Suprapubic skin (tissue), 4 donors: ENCODE results near the gene KCP. TPM values are rescaled to one million over a fixed set of nuclear protein-coding genes. Genes with fewer than 3 reads are reported as not detected.

ENCODE experiments used
- DNase-seq, 2 donors: peaks; one replicate each; pipeline ENCODE4 v3.0.0-alpha.2; 2019; ENCODE audit warnings: low spot score in 2 of 2
- H3K27ac ChIP-seq: fragments of 200-600 bp; sonication (generic); one replicate; pipeline ENCODE4 v1.5.1; 2019
- H3K27me3 ChIP-seq: fragments of 200-600 bp; sonication (generic); one replicate; pipeline ENCODE4 v1.5.1; 2019
- H3K36me3 ChIP-seq: fragments of 200-600 bp; sonication (generic); one replicate; pipeline ENCODE4 v1.5.1; 2019
- H3K4me1 ChIP-seq: fragments of 200-600 bp; sonication (generic); one replicate; pipeline ENCODE4 v1.5.1; 2019
- H3K4me3 ChIP-seq: fragments of 200-600 bp; sonication (generic); one replicate; pipeline ENCODE4 v1.5.1; 2019; ENCODE audit warnings: mild to moderate bottlenecking
- H3K9me3 ChIP-seq: fragments of 200-600 bp; sonication (generic); one replicate; pipeline ENCODE4 v1.5.1; 2019
- EP300 ChIP-seq: sonication (generic); formaldehyde crosslinking; IDR thresholded peaks from one replicate; pipeline ENCODE4 v1.6.1; 2017; ENCODE audit warnings: antibody characterized with exemption
- POLR2A ChIP-seq, 2 donors: fragments of 450-650 bp; IDR thresholded peaks; one replicate each; pipeline ENCODE4 v1.6.1; 2017; ENCODE audit warnings: antibody characterized with exemption in 2 of 2, mild to moderate bottlenecking in 2 of 2, moderate library complexity in 2 of 2
- POLR2AphosphoS5 ChIP-seq, 3 donors: sonication (generic); formaldehyde crosslinking; IDR thresholded peaks; one replicate each; pipeline ENCODE4 v1.6.1; 2017; ENCODE audit warnings: antibody characterized with exemption in 3 of 3
- WGBS: methylation state at CpG from one replicate; pipeline ENCODE4 v1.1.5; 2018; 5-methylcytosine and 5-hydroxymethylcytosine counted together
- total RNA-seq, 4 donors: library from RNA; depleted of rRNA; stranded (reverse); fragments of >200 nt; gene quantifications; one replicate each; pipeline ENCODE4 v1.1.0, GENCODE V29; 2016
- TF ChIP-seq, protein P1 (sequence below), 2 donors: fragments of 200-600 bp in 1 of 2; fragments of 450-650 bp in 1 of 2; sonication (generic) in 1 of 2; IDR thresholded peaks; one replicate each; pipeline ENCODE4 v1.5.1; 2016 to 2019; ENCODE audit warnings: antibody characterized with exemption in 2 of 2, mild to moderate bottlenecking in 1 of 2, moderate library complexity in 1 of 2

KCP gene
- total RNA-seq, 4 donors from 2014 or later, result 0.17 to 0.57 (median 0.36) TPM

DNA sequence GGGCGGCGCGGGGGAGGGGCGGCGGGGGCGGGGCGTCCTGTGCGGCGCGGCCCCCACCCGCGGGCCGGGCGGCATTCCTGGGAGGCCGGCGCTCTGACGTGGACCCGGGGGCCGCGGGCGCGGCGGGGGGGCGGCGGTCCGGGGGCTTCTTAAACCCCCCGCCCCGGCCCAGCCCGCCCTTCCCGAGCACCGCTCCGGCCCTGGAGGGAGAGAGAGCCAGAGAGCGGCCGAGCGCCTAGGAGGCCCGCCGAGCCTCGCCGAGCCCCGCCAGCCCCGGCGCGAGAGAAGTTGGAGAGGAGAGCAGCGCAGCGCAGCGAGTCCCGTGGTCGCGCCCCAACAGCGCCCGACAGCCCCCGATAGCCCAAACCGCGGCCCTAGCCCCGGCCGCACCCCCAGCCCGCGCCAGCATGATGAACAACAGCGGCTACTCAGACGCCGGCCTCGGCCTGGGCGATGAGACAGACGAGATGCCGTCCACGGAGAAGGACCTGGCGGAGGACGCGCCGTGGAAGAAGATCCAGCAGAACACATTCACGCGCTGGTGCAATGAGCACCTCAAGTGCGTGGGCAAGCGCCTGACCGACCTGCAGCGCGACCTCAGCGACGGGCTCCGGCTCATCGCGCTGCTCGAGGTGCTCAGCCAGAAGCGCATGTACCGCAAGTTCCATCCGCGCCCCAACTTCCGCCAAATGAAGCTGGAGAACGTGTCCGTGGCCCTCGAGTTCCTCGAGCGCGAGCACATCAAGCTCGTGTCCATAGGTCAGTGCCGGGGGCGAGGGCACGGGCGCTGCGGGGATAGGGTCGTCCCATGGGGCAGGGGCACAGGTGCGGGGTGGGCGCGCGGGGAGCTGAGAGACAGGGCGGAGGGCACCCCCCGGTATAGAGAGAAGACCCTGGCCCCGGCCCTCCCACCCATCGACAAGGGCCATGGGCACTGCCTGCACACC is 80.0 kb downstream of the KCP start, which contains the start of gene FLNC:
Gene FLNC (plus strand): TSS at position 176 of the 947 bp plus-strand sequence. CDS start 232 bp downstream, at position 408.
- Histone ChIP-seq H3K27me3 (peaks cover 20% of the 10 kb centered on the region), H3K4me3 (peak within 1 kb of the TSS; percentile 50), H3K27ac (peak within 1 kb of the TSS; percentile 55), H3K9me3 (no peaks in the 10 kb centered on the region), H3K36me3 (no peaks in the 10 kb centered on the region), H3K4me1 (peaks cover 48% of the 10 kb centered on the region)
- TF ChIP-seq POLR2A (IDR thresholded peaks at IDR 0.05) (no peak), EP300 (no peak), POLR2AphosphoS5 (IDR thresholded peaks at IDR 0.05) (no peak)
- TF ChIP-seq, protein P1, sequence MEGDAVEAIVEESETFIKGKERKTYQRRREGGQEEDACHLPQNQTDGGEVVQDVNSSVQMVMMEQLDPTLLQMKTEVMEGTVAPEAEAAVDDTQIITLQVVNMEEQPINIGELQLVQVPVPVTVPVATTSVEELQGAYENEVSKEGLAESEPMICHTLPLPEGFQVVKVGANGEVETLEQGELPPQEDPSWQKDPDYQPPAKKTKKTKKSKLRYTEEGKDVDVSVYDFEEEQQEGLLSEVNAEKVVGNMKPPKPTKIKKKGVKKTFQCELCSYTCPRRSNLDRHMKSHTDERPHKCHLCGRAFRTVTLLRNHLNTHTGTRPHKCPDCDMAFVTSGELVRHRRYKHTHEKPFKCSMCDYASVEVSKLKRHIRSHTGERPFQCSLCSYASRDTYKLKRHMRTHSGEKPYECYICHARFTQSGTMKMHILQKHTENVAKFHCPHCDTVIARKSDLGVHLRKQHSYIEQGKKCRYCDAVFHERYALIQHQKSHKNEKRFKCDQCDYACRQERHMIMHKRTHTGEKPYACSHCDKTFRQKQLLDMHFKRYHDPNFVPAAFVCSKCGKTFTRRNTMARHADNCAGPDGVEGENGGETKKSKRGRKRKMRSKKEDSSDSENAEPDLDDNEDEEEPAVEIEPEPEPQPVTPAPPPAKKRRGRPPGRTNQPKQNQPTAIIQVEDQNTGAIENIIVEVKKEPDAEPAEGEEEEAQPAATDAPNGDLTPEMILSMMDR (IDR thresholded peaks at IDR 0.05), result no peak
- WGBS, result 0% methylated on average over 12 of the region's 109 CpGs
- DNase-seq, result peak in 1 of 2 donors; percentile 77

DNA sequence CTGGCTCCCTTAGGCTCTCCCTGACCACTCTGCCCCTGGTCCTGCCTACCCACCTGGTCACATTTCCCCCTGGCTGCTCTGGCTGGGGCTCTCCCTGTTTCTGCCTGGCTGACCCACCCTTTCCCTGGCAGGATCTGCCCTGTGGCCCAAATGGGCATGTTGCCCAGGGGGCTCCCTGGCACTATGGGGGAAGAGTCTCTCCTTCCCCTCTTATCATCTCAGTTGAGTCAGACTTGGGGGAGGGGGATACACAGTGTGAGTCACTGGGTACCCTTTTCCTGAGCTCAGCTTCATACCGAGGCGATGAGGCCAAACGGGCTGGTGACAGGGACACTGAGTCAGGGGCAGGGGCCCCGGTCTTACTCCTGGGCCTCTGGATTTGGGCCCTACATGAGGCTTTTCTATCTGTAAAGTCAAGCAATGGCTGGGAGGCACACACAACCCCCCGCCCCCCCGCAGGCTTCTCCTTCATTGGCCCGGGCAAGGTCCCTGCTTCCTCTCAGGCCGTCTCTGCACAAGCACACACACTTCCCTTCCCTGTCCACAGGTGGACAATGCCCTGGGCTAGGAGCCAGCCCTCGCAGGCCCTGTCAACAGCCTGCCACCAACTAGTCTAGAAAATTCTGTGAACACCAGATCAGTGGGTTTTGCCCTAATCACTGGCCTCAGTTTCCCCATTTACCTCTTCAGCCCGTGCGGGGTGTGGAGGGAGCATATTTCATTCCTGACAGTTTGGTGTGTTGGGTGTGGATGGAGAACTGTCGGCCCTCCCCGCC is 80.9 kb downstream of the KCP start:
- 34% methylated on average over 11 of the region's 13 CpGs for WGBS
- Histone ChIP-seq H3K27ac (no peak overlapping the region), H3K4me1 (peaks cover 48% of the 10 kb centered on the region), H3K4me3 (peak overlapping the region; percentile 50), H3K27me3 (peaks cover 20% of the 10 kb centered on the region), H3K36me3 (no peaks in the 10 kb centered on the region), H3K9me3 (no peaks in the 10 kb centered on the region)
- TF ChIP-seq, protein P1 (IDR thresholded peaks at IDR 0.05), result no peak
- no peak for TF ChIP-seq EP300
- DNase-seq, result no peak

DNA sequence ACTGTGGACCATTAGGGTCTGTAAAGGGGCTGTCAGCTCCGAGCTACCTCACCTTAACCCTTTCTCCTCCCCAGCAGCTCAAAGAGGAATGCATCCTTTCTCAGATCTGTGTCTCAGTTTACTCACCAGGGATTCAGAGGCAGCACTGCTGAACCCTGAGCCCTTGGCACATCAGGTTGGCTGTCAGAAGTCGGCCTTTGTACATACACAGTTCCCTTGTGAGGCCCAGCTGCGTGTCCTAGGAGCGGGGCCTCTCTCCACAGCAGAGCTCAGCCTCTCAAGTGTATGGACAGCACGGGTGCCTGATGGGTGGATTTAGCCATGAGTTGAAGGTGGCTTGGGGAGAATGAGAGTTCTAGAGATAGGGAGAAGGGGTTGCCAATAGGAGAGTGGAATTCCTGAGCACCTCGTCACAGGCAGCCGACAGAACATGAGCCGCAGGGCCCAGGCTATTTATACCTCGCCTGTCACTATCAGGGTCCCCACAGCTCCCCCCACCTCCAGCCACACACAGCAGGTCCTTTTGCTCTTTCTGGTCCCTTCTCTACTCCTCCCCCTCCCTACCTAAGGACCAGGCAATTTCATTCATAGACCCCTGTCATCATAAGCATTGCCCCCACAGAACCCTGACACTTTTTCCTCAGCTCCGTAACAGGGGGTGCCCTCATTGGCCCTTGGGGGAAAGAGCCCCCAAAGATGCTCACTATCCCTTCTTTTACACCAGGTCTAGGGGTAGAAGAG is 82.4 kb downstream of the KCP start:
- Histone ChIP-seq H3K9me3 (no peaks in the 10 kb centered on the region), H3K4me1 (peaks cover 36% of the 10 kb centered on the region), H3K27me3 (peaks cover 20% of the 10 kb centered on the region), H3K4me3 (no peak overlapping the region), H3K27ac (no peak overlapping the region), H3K36me3 (no peaks in the 10 kb centered on the region)
- WGBS, result 83% methylated on average over 7 of the region's 10 CpGs
- TF ChIP-seq POLR2A (IDR thresholded peaks at IDR 0.05) (no peak), EP300 (no peak), POLR2AphosphoS5 (IDR thresholded peaks at IDR 0.05) (no peak)
- TF ChIP-seq, protein P1 (IDR thresholded peaks at IDR 0.05), result no peak
- DNase-seq, result no peak

DNA sequence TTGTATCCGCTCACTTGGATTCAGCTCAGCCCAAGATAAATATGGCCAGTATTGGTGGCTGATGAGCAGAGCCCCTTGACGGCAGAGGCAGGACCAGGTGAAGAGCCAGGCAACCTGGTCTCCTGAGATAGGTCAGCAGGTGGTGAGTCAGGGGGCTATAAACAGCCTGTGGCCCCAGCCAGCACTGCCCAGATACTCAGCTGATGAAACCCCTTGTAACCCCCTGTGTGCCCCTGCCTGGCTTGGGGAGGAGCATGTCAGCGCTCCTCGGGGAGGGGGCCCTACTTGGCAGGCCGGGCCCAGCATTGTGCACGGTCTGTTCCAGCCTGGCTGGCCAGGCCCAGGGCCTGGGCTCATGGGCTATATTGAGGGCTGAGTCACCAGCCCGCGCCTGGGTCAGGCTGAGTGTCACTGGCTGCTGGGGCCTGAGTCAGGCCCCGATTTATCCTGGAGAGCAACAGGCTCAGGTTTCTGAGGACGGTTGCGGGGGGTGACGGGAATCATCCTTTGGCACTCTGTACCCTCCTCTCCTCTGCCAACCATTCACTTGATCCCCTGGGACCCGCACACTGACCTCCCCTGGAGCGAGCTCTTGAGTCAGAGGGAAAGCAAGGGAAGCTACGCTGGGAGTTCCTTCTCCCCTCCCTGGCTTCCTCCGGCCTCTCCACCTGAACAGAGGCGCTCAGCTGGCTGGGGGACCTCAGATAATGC is 83.1 kb downstream of the KCP start:
- TF ChIP-seq POLR2A (IDR thresholded peaks at IDR 0.05), result no peak
- TF ChIP-seq POLR2AphosphoS5 (IDR thresholded peaks at IDR 0.05), result no peak
- no peak for TF ChIP-seq EP300
- TF ChIP-seq, protein P1 (IDR thresholded peaks at IDR 0.05), result no peak
- Histone ChIP-seq H3K27ac (no peak overlapping the region), H3K4me3 (no peak overlapping the region), H3K9me3 (no peaks in the 10 kb centered on the region), H3K4me1 (peaks cover 29% of the 10 kb centered on the region), H3K27me3 (peaks cover 20% of the 10 kb centered on the region), H3K36me3 (no peaks in the 10 kb centered on the region)
- 88% methylated on average over 10 of the region's 17 CpGs for WGBS
- no peak for DNase-seq
